Gastroesophageal sphincter (tissue), 4 donors: ENCODE results near the gene SPRY2. TPM values are rescaled to one million over a fixed set of nuclear protein-coding genes. Genes with fewer than 3 reads are reported as not detected.

Experiments used
- ATAC-seq: fragments of 150-250 bp; one replicate; pipeline ENCODE4 v1.9.1; 2016; ENCODE audit warnings: mild to moderate bottlenecking, moderate library complexity
- H3K27ac ChIP-seq, 4 donors: fragments of 200-600 bp; sonication (generic) in 3 of 4; 1 replicate in 3 of 4; 2 replicates in 1 of 4; pipeline ENCODE4 v1.5.1; 2016 to 2019
- H3K27me3 ChIP-seq: fragments of 200-600 bp; sonication (generic); one replicate; pipeline ENCODE4 v1.5.1; 2019
- H3K36me3 ChIP-seq, 2 donors: fragments of 200-600 bp; sonication (generic); one replicate each; pipeline ENCODE4 v1.5.1; 2019; ENCODE audit warnings: control low read depth in 1 of 2
- H3K4me1 ChIP-seq, 3 donors: fragments of 200-600 bp; sonication (generic); 1 replicate in 2 of 3; 2 replicates in 1 of 3; pipeline ENCODE4 v1.5.1; 2016 to 2019; ENCODE audit warnings: control low read depth in 2 of 3
- H3K4me3 ChIP-seq, 2 donors: fragments of 200-600 bp; sonication (generic); one replicate each; pipeline ENCODE4 v1.5.1; 2019; ENCODE audit warnings: mild to moderate bottlenecking in 1 of 2, moderate library complexity in 1 of 2
- H3K9me3 ChIP-seq, 3 donors: fragments of 200-600 bp; sonication (generic); one replicate each; pipeline ENCODE4 v1.5.1; 2017 to 2019; ENCODE audit warnings: control low read depth in 2 of 3
- CTCF ChIP-seq, 4 experiments: fragments of 200-600 bp in 2 of 4; fragments of 450-650 bp in 2 of 4; sonication (generic) in 1 of 4; IDR thresholded peaks; one replicate each; pipeline ENCODE4 v1.5.1; 2017 to 2019; ENCODE audit warnings: antibody characterized with exemption in 4 of 4, mild to moderate bottlenecking in 2 of 4, moderate library complexity in 2 of 4
- EP300 ChIP-seq: sonication (generic); formaldehyde crosslinking; IDR thresholded peaks from one replicate; pipeline ENCODE4 v1.6.1; 2017; ENCODE audit warnings: antibody characterized with exemption, mild to moderate bottlenecking
- POLR2A ChIP-seq, 2 donors: fragments of 450-650 bp; IDR thresholded peaks; one replicate each; pipeline ENCODE4 v1.6.1; 2017; ENCODE audit warnings: antibody characterized with exemption in 2 of 2, mild to moderate bottlenecking in 2 of 2, moderate library complexity in 1 of 2
- POLR2AphosphoS5 ChIP-seq: sonication (generic); formaldehyde crosslinking; IDR thresholded peaks from one replicate; pipeline ENCODE4 v1.6.1; 2017; ENCODE audit warnings: antibody characterized with exemption
- WGBS, 2 donors: methylation state at CpG; one replicate each; pipeline ENCODE4 v1.1.5; 2018; ENCODE audit warnings: low coverage in 1 of 2; 5-methylcytosine and 5-hydroxymethylcytosine counted together
- total RNA-seq, 4 donors: library from RNA; depleted of rRNA; stranded (reverse); fragments of >200 nt; gene quantifications; one replicate each; pipeline ENCODE4 v1.1.0, GENCODE V29; 2016

SPRY2 gene
- total RNA-seq, 4 donors from 2014 or later, result 32.5 to 49.1 (median 47.9) TPM

GRCh38 chr13:80338781-80339562, 2.0 kb downstream of the SPRY2 start:
- H3K27me3 ChIP-seq, result no peaks in the 10 kb centered on the region
- peak overlapping the region; percentile 91 to 94 (median 92) for H3K27ac ChIP-seq
- no peaks in the 10 kb centered on the region for H3K9me3 ChIP-seq
- TF ChIP-seq CTCF (IDR thresholded peaks at IDR 0.05) (peak in 3 of 4 experiments; percentile 6 to 52 (median 25)), EP300 (no peak), POLR2AphosphoS5 (peak; percentile 62), POLR2A (IDR thresholded peaks at IDR 0.05) (peak in 1 of 2 donors; percentile 34)
- H3K4me3 ChIP-seq, result peak overlapping the region; percentile 86 to 93
- peaks cover 0 to 48% (median 0%) of the 10 kb centered on the region in 3 donors for H3K4me1 ChIP-seq
- no peak for ATAC-seq
- WGBS, 2 donors, result 1 to 2% methylated on average over 11 to 18 of the region's 40 CpGs
- peaks cover 0 to 14% of the 10 kb centered on the region in 2 donors for H3K36me3 ChIP-seq

GRCh38 chr13:80337288-80338081, 3.4 kb downstream of the SPRY2 start:
- WGBS, 2 donors, result 51 to 65% methylated on average over 6 of the region's 26 CpGs
- Histone ChIP-seq H3K27ac (peak overlapping the region in 3 of 4 donors; percentile 41 to 94 (median 91)), H3K4me1 (peaks cover 0 to 39% (median 0%) of the 10 kb centered on the region in 3 donors), H3K9me3 (no peaks in the 10 kb centered on the region), H3K36me3 (peaks cover 0 to 21% of the 10 kb centered on the region in 2 donors), H3K4me3 (peak overlapping the region; percentile 86 to 93), H3K27me3 (no peaks in the 10 kb centered on the region)
- ATAC-seq, result no peak
- TF ChIP-seq CTCF (IDR thresholded peaks at IDR 0.05) (no peak), POLR2A (IDR thresholded peaks at IDR 0.05) (no peak), EP300 (no peak), POLR2AphosphoS5 (peak; percentile 8)

GRCh38 chr13:80336776-80337287, 4.1 kb downstream of the SPRY2 start:
- WGBS, 2 donors, result 45 to 62% methylated on average over 3 to 4 of the region's 9 CpGs
- Histone ChIP-seq H3K36me3 (peaks cover 0 to 21% of the 10 kb centered on the region in 2 donors), H3K9me3 (no peaks in the 10 kb centered on the region), H3K4me1 (peaks cover 0 to 33% (median 0%) of the 10 kb centered on the region in 3 donors), H3K27ac (peak overlapping the region in 2 of 4 donors; percentile 91 to 94), H3K4me3 (peak overlapping the region; percentile 86 to 93), H3K27me3 (no peaks in the 10 kb centered on the region)
- no peak for ATAC-seq
- TF ChIP-seq EP300 (no peak), CTCF (IDR thresholded peaks at IDR 0.05) (no peak), POLR2AphosphoS5 (no peak), POLR2A (IDR thresholded peaks at IDR 0.05) (no peak)

- no peaks in the 10 kb centered on the region for H3K9me3 ChIP-seq
- no peak for ATAC-seq
- H3K36me3 ChIP-seq, result peaks cover 0 to 21% of the 10 kb centered on the region in 2 donors
- WGBS, 2 donors, result 43% methylated on average over 2 of the region's 2 CpGs; no CpG with 5 or more reads in 1 of the 2 donors
- H3K4me1 ChIP-seq, result peaks cover 0 to 31% (median 0%) of the 10 kb centered on the region in 3 donors
- TF ChIP-seq CTCF (IDR thresholded peaks at IDR 0.05) (no peak), POLR2A (IDR thresholded peaks at IDR 0.05) (no peak), POLR2AphosphoS5 (no peak), EP300 (no peak)
- H3K27ac ChIP-seq, result peak overlapping the region in 2 of 4 donors; percentile 91 to 94
- peak overlapping the region; percentile 86 to 93 for H3K4me3 ChIP-seq
- H3K27me3 ChIP-seq, result no peaks in the 10 kb centered on the region
Observed at GRCh38 chr13:80336370-80336769, 4.6 kb downstream of the SPRY2 start.
